Spleen (tissue), 11 donors: ENCODE data around the gene DNAJB9. TPM values are rescaled to one million over a fixed set of nuclear protein-coding genes. Genes with fewer than 3 reads are reported as not detected.

Source experiments
- DNase-seq: peaks from one replicate; pipeline ENCODE4 v3.0.0-alpha.2; 2020
- H3K27ac ChIP-seq, 8 donors: fragments of 200-600 bp; sonication (generic) in 7 of 8; 1 replicate in 4 of 8; 2 replicates in 4 of 8; pipeline versions ENCODE4 v1.5.0 to v1.8.0; 2016 to 2021; ENCODE audit warnings: inconsistent platforms in 4 of 8, mild to moderate bottlenecking in 4 of 8, moderate library complexity in 1 of 8
- H3K27me3 ChIP-seq, 7 donors: fragments of 200-600 bp; sonication (generic) in 6 of 7; replicated peaks in 1 of 7; 1 replicate in 4 of 7; 2 replicates in 3 of 7; pipeline versions ENCODE4 v1.5.0 to v1.8.0; 2016 to 2021; ENCODE audit warnings: inconsistent platforms in 3 of 7, mild to moderate bottlenecking in 1 of 7
- H3K36me3 ChIP-seq, 6 donors: fragments of 200-600 bp; sonication (generic) in 5 of 6; 1 replicate in 4 of 6; 2 replicates in 2 of 6; pipeline versions ENCODE4 v1.5.0 to v1.8.0; 2016 to 2021; ENCODE audit warnings: inconsistent platforms in 2 of 6
- H3K4me1 ChIP-seq, 6 donors: fragments of 200-600 bp; sonication (generic) in 5 of 6; 1 replicate in 3 of 6; 2 replicates in 3 of 6; pipeline versions ENCODE4 v1.5.0 to v1.8.0; 2016 to 2021; ENCODE audit warnings: inconsistent platforms in 3 of 6
- H3K4me3 ChIP-seq, 8 donors: fragments of 200-600 bp; sonication (generic) in 7 of 8; 1 replicate in 4 of 8; 2 replicates in 4 of 8; pipeline versions ENCODE4 v1.5.0 to v1.8.0; 2016 to 2021; ENCODE audit warnings: inconsistent platforms in 4 of 8, mild to moderate bottlenecking in 4 of 8, moderate library complexity in 2 of 8
- H3K9me3 ChIP-seq, 8 donors: fragments of 200-600 bp; sonication (generic) in 7 of 8; 1 replicate in 4 of 8; 2 replicates in 4 of 8; pipeline versions ENCODE4 v1.5.0 to v1.8.0; 2016 to 2021; ENCODE audit warnings: inconsistent platforms in 4 of 8
- CTCF ChIP-seq, 11 experiments: fragments of 200-600 bp in 7 of 11; fragments of 450-650 bp in 4 of 11; sonication (generic) in 4 of 11; IDR thresholded peaks in 8 of 11; conservative IDR thresholded peaks in 3 of 11; 1 replicate in 7 of 11; 2 replicates in 4 of 11; pipeline versions ENCODE4 v1.4.0 to v1.8.0; 2016 to 2021; ENCODE audit warnings: antibody characterized with exemption in 11 of 11, inconsistent platforms in 4 of 11, mild to moderate bottlenecking in 1 of 11
- POLR2A ChIP-seq, 3 donors: fragments of 450-650 bp; IDR thresholded peaks; one replicate each; pipeline ENCODE4 v1.5.1; 2017; ENCODE audit warnings: antibody characterized with exemption in 3 of 3, mild to moderate bottlenecking in 1 of 3
- POLR2AphosphoS5 ChIP-seq, 3 donors: sonication (generic); formaldehyde crosslinking; IDR thresholded peaks; one replicate each; pipeline ENCODE4 v1.5.1; 2017; ENCODE audit warnings: antibody characterized with exemption in 3 of 3
- WGBS, 5 donors: extraction: QIAGEN DNeasy Blood & Tissue Kit in 3 of 5; methylation state at CpG; one replicate each; pipeline versions ENCODE4 v1.1.5 to v1.1.7; 2013 to 2018; 5-methylcytosine and 5-hydroxymethylcytosine counted together
- intact Hi-C: fragments of 100-400 bp; cut with DNase I; formaldehyde crosslinking; loops from one replicate; pipeline ENCODE4 v1.15.0; 2023; ENCODE audit warnings: low total_unique reads
- polyA plus RNA-seq, 3 donors: library from polyadenylated mRNA; stranded (reverse); fragments of 200-250 nt; gene quantifications; one replicate each; pipeline ENCODE4 v1.2.1, GENCODE V29; 2013
- total RNA-seq, 7 donors: library from RNA; depleted of rRNA in 3 of 7; stranded (reverse); fragments of >200 nt in 3 of 7; fragmentation: NEBNext Ultra II Directional in 4 of 7; extraction: Animal tissue kit (Norgen Biotek cat#: 25700) in 4 of 7; gene quantifications; one replicate each; pipeline versions ENCODE4 v1.1.0 to v1.2.1, GENCODE V29; 2016 to 2021
- donor health status: healthy with polysubstance abuse.
- donor health status: DM: no; HTN: no; CAD: no; lungs with moderate emphysema.
- donor health status: DM: no; HTN: no; CAD: no.
- donor health status: Bipolar disorder and iron deficiency.
- donor health status: healthy.
- donor health status: DM: no; HTN: no; CAD: no.
- donor health status: DM: yes; HTN: yes; CAD: no.

Gene DNAJB9
- total and polyA plus RNA-seq, 10 donors = 5.0 to 79.2 (median 19.3) TPM

- Histone ChIP-seq H3K36me3 (no peaks in the 10 kb centered on the region), H3K4me3 (no peak overlapping the region), H3K4me1 (no peaks in the 10 kb centered on the region), H3K27ac (no peak overlapping the region), H3K9me3 (no peaks in the 10 kb centered on the region), H3K27me3 (no peaks in the 10 kb centered on the region)
- 62 to 77% (median 72%) methylated on average over 3 of the region's 3 CpGs for WGBS, 5 donors
- no peak for DNase-seq
- intact Hi-C loops = no loop called here
- no peak for TF ChIP-seq POLR2A (IDR thresholded peaks at IDR 0.05)
- TF ChIP-seq CTCF (IDR thresholded peaks at IDR 0.05 in 8 of 11, conservative IDR thresholded peaks at IDR 0.05 in 3 of 11) = no peak
- TF ChIP-seq POLR2AphosphoS5 (IDR thresholded peaks at IDR 0.05) = no peak
Measured at GRCh38 chr7:108592646-108593201, 23.1 kb downstream of the DNAJB9 start.

GRCh38 chr7:108596560-108596959 lies 26.9 kb downstream of the DNAJB9 start:
- no peaks in the 10 kb centered on the region for H3K9me3 ChIP-seq
- peaks cover 0 to 6% (median 0%) of the 10 kb centered on the region in 7 donors for H3K27me3 ChIP-seq
- WGBS, 5 donors = 61 to 97% (median 92%) methylated on average over 4 of the region's 4 CpGs
- no peak overlapping the region for H3K27ac ChIP-seq
- no peak overlapping the region for H3K4me3 ChIP-seq
- intact Hi-C loops = no loop called here
- DNase-seq = no peak
- H3K4me1 ChIP-seq = no peaks in the 10 kb centered on the region
- TF ChIP-seq POLR2AphosphoS5 (IDR thresholded peaks at IDR 0.05) = no peak
- no peak for TF ChIP-seq CTCF (IDR thresholded peaks at IDR 0.05 in 8 of 11, conservative IDR thresholded peaks at IDR 0.05 in 3 of 11)
- no peak for TF ChIP-seq POLR2A (IDR thresholded peaks at IDR 0.05)
- no peaks in the 10 kb centered on the region for H3K36me3 ChIP-seq

- 60 to 87% (median 74%) methylated on average over 2 of the region's 2 CpGs for WGBS, 5 donors
- Histone ChIP-seq H3K27ac (no peak overlapping the region), H3K36me3 (no peaks in the 10 kb centered on the region), H3K27me3 (peaks cover 0 to 6% (median 0%) of the 10 kb centered on the region in 7 donors), H3K9me3 (no peaks in the 10 kb centered on the region), H3K4me3 (no peak overlapping the region), H3K4me1 (no peaks in the 10 kb centered on the region)
- TF ChIP-seq CTCF (IDR thresholded peaks at IDR 0.05 in 8 of 11, conservative IDR thresholded peaks at IDR 0.05 in 3 of 11) (no peak), POLR2AphosphoS5 (IDR thresholded peaks at IDR 0.05) (no peak), POLR2A (IDR thresholded peaks at IDR 0.05) (no peak)
- intact Hi-C loops = no loop called here
- DNase-seq = no peak
Measured at GRCh38 chr7:108598153-108598552, 28.5 kb downstream of the DNAJB9 start.

GRCh38 chr7:108598914-108599580 lies 29.4 kb downstream of the DNAJB9 start:
- TF ChIP-seq POLR2A (IDR thresholded peaks at IDR 0.05) (no peak), POLR2AphosphoS5 (IDR thresholded peaks at IDR 0.05) (no peak), CTCF (IDR thresholded peaks at IDR 0.05 in 8 of 11, conservative IDR thresholded peaks at IDR 0.05 in 3 of 11) (no peak)

More at GRCh38 chr7:108598914-108599580, 29.4 kb downstream of the DNAJB9 start:
- Histone ChIP-seq H3K9me3 (no peaks in the 10 kb centered on the region), H3K36me3 (no peaks in the 10 kb centered on the region), H3K27ac (no peak overlapping the region), H3K4me3 (no peak overlapping the region), H3K27me3 (peaks cover 0 to 6% (median 0%) of the 10 kb centered on the region in 7 donors), H3K4me1 (no peaks in the 10 kb centered on the region)
- intact Hi-C loops = no loop called here
- WGBS, 5 donors = 85 to 91% (median 88%) methylated on average over 6 of the region's 6 CpGs
- DNase-seq = no peak
